A673 (cell line): ENCODE results near the gene SLC25A53.

Experiments
- EZH2 ChIP-seq: fragments of 200-600 bp; sonication (generic); IDR thresholded peaks from 2 replicates; pipeline ENCODE4 v1.6.1; 2017; ENCODE audit warnings: borderline replicate concordance, low read depth, mild to moderate bottlenecking, mixed read lengths, antibody characterized with exemption, low read length; ENCODE audit not compliant: poor library complexity, severe bottlenecking
- TF ChIP-seq, protein P1 (sequence below): fragments of 300-800, 200-600 bp; sonication (generic); conservative IDR thresholded peaks from 2 replicates; pipeline ENCODE4 v1.5.1; 2017; ENCODE audit warnings: low read depth, mild to moderate bottlenecking, antibody characterized with exemption, low read length, moderate library complexity, mixed read lengths

DNA sequence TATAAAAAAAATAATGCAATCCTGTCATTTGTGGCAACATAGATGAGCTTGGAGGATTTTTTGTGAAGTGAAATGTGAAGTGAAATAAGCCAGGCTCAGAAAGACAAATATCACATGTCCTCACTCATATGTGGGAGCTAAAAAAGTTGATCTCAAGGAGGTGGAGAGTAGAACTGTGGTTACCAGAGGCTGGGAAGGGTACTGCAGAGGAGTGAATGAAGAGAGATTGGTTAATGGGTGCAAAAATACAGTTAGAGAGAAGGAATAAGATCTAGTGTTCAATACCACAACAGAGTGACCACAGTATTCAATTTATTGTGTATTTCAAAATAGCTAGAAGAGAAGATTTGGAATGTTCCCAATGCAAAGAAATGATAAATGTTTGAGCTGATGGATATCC lies 57.9 kb downstream of the SLC25A53 start:
- TF ChIP-seq, protein P1, sequence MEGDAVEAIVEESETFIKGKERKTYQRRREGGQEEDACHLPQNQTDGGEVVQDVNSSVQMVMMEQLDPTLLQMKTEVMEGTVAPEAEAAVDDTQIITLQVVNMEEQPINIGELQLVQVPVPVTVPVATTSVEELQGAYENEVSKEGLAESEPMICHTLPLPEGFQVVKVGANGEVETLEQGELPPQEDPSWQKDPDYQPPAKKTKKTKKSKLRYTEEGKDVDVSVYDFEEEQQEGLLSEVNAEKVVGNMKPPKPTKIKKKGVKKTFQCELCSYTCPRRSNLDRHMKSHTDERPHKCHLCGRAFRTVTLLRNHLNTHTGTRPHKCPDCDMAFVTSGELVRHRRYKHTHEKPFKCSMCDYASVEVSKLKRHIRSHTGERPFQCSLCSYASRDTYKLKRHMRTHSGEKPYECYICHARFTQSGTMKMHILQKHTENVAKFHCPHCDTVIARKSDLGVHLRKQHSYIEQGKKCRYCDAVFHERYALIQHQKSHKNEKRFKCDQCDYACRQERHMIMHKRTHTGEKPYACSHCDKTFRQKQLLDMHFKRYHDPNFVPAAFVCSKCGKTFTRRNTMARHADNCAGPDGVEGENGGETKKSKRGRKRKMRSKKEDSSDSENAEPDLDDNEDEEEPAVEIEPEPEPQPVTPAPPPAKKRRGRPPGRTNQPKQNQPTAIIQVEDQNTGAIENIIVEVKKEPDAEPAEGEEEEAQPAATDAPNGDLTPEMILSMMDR, result no peak
- TF ChIP-seq EZH2, result no peak
